Gastrocnemius medialis (tissue), 4 donors: Measurements from ENCODE around the gene TENM3.

ENCODE experiments used
- CTCF ChIP-seq, 5 experiments: fragments of 450-650 bp in 3 of 5; fragments of 200-600 bp in 2 of 5; sonication (generic) in 2 of 5; IDR thresholded peaks in 4 of 5; conservative IDR thresholded peaks in 1 of 5; 1 replicate in 4 of 5; 2 replicates in 1 of 5; pipeline ENCODE4 v1.5.1; 2016 to 2019; ENCODE audit warnings: antibody characterized with exemption in 5 of 5, mild to moderate bottlenecking in 3 of 5, moderate library complexity in 3 of 5
- POLR2A ChIP-seq, 2 donors: fragments of 450-650 bp; IDR thresholded peaks; one replicate each; pipeline ENCODE4 v1.6.1; 2017; ENCODE audit warnings: antibody characterized with exemption in 2 of 2, mild to moderate bottlenecking in 2 of 2, moderate library complexity in 2 of 2

- TF ChIP-seq CTCF (IDR thresholded peaks at IDR 0.05 in 4 of 5, conservative IDR thresholded peaks at IDR 0.05 in 1 of 5) (no peak), POLR2A (IDR thresholded peaks at IDR 0.05) (no peak)
Measured at GRCh38 chr4:182310962-182311361, 67.8 kb downstream of the TENM3 start.
